Inflammatory macrophage treated with lipopolysaccharide for 1 hour (primary cell): ENCODE data around the gene RBFOX1.
"Not testable (repeated sequence)": the region's sequence is repeated elsewhere in the genome, so short reads cannot be mapped to it uniquely, and the experiment has no call there.

ENCODE experiments used
- DNase-seq, 2 donors: peaks; one replicate each; pipeline ENCODE4 v3.0.0-alpha.2; 2020 to 2022

RBFOX1 gene

GRCh38 chr16:7482596-7483290, 150.1 kb downstream of the RBFOX1 start:
- no peak for DNase-seq

GRCh38 chr16:7487574-7488323, 155.1 kb downstream of the RBFOX1 start:
- DNase-seq, result no peak

DNA sequence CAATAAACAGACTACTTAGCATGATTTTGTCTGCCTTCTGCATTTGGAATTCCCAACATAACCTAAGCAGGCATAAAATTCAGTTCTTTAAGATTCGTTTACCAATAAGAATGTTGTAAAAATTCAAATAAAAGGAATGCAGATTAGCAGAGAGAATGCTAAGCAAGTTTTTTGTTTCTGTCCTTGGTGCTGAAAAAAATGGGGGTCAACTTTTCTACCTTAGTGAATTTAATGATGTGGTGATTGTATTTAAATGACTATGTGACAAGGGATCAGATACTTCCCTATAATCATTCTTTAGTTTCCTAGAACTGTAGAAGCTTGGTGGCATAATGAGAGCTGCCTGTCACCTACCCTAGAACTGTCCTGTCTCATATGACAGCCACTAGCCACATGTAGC, 159.5 kb downstream of the RBFOX1 start:
- no peak for DNase-seq

DNA sequence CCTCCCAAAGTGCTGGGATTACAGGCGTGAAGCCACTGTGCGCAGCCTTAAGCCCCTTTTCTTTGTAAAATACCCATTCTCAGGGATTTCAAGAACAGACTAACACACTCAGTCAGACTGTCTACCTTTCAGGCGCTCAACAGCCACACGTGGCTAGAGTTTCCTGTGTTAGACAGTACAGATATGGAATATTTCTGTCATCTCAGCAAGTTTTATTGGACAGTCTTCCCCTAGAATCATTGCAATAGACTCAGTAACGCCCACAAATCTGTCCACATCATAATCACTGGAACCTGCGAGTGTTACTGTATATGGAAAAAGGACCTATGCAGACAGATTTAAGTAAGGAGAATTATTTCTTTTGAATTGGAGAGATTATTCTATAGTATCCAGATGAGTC, 160.5 kb downstream of the RBFOX1 start:
- DNase-seq, result no peak

DNA sequence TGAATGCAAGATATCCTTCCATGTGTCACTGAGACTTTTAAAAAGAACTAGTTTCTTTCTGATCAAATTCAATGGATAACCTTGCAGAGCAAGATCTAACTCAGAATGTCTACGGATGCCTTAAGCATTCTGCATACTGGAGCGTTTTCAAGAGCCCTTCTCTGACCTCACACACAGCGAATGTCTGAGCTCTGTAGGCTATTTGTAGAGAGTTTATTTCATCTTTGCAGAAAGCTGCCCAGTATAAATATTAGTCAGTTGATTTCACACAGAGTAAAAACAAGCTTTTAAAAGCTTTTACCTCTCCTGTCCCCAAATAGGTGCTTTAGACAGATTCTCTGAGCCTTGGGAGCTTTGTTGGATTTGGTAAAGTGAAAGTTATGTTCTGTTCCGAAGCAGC, 165.0 kb downstream of the RBFOX1 start:
- DNase-seq, result no peak

- DNase-seq, result no peak
Observed at GRCh38 chr16:7501868-7502267, 169.2 kb downstream of the RBFOX1 start.

DNA sequence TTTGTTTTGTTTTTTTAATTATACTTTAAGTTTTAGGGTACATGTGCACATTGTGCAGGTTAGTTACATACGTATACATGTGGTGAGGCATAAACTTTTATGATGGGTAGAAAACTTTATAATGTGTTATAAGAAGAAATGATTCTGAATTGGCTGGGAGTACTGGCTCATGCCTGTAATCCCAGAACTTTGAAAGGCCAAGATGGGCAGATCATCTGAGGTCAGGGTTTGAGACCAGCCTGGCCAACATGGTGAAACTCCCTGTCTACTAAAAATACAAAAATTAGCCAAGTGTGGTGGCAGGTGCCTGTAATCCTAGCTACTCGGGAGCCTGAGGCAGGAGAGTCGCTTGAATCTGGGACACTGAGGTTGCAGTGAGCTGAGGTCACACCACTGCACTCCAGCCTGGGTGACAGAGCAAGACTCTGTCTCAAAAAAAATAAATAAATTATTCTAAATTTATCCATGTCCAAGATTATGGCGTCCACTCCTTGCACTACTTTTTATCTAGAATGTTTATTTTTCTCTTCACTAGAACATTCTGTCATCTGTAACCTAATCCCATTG, 170.0 kb downstream of the RBFOX1 start:
- DNase-seq, result not testable (repeated sequence)

- DNase-seq, result no peak
Observed at GRCh38 chr16:7503666-7504065, 171.0 kb downstream of the RBFOX1 start.

DNA sequence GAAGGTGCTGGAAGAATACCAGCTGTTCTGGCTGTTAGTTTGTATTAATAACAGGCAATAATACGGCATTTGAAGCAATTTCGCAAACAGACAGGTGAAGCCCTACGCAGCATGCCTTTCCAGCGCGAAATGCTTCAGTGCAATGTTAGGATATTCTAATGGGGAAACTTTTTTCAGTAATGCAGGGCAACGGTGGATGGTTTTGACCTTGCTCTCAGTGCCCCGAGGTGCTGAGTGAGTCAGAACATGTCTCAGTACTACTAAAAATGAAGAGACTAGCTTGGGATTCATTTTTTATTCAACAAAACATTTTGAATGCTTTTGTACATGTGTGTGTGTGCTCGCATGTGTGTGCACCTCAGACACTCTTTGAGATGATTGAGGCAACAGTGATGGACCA, 172.2 kb downstream of the RBFOX1 start:
- DNase-seq, result no peak

DNA sequence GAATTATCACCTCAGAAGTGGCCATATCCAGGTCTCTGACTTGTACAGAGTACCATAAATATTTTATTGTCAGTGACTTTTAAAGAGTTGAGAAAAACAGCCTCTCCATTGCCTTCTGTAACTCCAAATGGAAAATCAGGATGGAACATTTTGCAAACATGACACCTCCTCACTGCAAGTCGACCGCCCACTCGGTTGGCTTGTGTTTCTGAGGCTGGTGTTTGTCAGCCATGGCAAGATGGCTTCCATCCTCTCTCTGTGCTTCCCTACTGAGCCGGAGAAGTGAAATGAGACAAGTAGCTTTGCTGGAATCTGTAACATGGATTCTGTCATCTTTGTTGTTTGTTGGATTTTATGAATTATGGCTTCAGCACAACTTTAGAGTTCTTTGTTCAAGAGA, 172.8 kb downstream of the RBFOX1 start:
- no peak for DNase-seq

DNA sequence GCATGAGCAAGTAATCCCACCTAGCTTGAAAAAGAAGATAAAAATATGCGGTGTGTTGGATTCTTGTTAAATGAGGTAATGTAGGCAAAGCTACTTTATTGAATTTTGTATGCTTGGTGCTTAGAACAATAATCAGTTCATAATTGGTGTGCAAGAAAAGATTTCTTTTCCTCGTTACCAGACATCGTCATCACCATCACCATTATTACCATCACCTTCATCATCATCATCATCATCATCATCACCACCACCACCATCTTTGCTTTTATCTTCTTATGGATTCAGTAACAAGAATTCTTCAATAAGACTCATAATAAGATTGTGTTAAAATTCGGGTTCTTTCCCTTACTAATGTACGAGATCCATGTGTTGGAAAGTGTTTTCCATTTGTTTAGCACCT, 173.7 kb downstream of the RBFOX1 start:
- no peak for DNase-seq

DNA sequence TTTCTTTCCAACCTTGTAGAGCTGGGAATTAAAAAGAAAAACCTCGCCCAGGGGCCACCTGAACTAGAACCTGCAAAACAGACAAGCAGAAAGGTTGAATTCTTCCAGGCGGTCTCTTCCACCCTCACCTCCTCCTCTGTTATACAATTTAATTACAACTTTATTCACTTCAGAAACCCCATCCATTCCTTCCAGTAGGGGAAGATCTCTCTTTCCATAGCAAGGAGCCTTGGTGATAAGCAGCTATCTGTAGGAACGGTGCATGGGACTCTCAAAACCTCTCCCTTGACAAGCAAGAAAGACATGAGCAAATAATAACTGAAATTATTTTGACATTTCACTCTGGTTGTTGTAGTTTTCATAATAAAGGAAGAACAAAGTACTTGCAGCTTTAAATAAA, 176.0 kb downstream of the RBFOX1 start:
- DNase-seq, result no peak

- no peak for DNase-seq
Observed at GRCh38 chr16:7509963-7510601, 177.4 kb downstream of the RBFOX1 start.

- no peak for DNase-seq
Observed at GRCh38 chr16:7511549-7512260, 179.1 kb downstream of the RBFOX1 start.

GRCh38 chr16:7512503-7512902, 179.9 kb downstream of the RBFOX1 start:
- DNase-seq, result no peak

DNA sequence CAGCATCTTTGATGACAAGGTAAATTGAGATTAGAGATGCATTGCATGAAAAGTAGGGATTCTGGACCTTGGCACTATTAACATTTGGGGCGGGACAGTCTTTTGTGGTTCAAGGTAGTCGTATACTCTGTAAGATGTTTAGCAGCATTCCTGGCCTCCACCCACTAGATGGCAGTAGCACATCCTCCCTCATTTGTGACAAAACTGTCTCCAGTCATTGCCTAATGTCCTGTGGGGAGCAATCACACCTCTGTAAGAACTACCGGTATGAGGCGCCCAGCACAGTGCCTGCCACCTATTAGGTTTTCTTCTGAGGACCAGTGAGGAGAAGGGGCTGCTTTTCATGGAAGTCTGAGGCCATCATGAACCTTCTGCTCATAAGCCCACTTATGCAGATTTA, 180.8 kb downstream of the RBFOX1 start:
- peak; percentile 1 to 9 for DNase-seq

DNA sequence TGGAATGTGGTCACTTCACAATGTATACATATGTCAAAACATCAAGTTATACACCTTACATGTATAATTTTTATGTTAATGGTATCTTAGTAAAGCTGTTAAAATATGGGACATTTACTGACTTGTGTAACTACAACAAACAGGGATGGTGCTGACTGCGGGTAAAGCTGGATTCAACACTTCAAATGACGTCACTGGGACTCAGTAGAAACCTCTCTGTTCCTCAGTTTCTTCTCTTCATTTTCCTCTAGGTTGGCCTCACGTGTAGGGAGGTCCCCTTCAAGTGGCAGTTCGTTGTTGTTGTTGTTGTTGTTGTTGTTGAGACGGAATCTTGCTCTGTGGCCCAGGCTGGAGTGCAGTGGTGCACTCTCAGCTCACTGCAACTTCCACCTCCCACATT, 182.9 kb downstream of the RBFOX1 start:
- no peak for DNase-seq

GRCh38 chr16:7517496-7517895, 184.9 kb downstream of the RBFOX1 start:
- DNase-seq, result no peak

GRCh38 chr16:7518158-7518557, 185.5 kb downstream of the RBFOX1 start:
- no peak for DNase-seq

GRCh38 chr16:7521834-7522233, 189.2 kb downstream of the RBFOX1 start:
- DNase-seq, result no peak

DNA sequence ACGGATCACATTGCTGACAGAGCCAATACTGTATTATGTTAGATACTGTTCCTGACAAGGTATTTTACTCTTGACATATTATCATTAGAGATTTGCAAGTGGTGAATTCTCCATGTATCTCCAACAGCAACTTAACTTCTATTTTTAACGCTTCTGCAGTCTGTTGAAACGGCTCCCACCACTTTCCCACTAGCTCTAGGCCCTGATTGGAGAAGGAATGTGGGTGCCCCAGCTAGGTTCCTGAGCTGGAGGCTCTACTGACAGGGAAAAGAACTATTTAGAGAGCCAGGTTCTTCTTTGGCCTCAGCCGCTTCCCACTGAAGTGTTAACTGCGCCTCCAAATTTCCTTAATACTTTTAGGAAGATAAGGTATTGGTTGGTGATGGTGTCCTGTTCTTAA, 191.8 kb downstream of the RBFOX1 start:
- DNase-seq, result no peak

- DNase-seq, result no peak
Observed at GRCh38 chr16:7526736-7527135, 194.1 kb downstream of the RBFOX1 start.

- no peak for DNase-seq
Observed at GRCh38 chr16:7532534-7532933, 199.9 kb downstream of the RBFOX1 start.
